OCI-LY1 (cell line): ENCODE measurements around the gene ANKRD42.

Source experiments
- CTCF ChIP-seq: fragments of 200-600 bp; sonication (generic), shearing (Covaris generic); IDR thresholded peaks from 2 replicates; pipeline ENCODE4 v1.5.1; 2017; ENCODE audit warnings: mild to moderate bottlenecking, antibody characterized with exemption, low read length, moderate library complexity, mixed read lengths
- EZH2 ChIP-seq: fragments of 200-600 bp; sonication (generic), shearing (Covaris generic); IDR thresholded peaks from 2 replicates; pipeline ENCODE4 v1.8.0; 2017; ENCODE audit warnings: borderline replicate concordance, mixed run types, mild to moderate bottlenecking, antibody characterized with exemption, low read length, moderate library complexity, mixed read lengths

GRCh38 chr11:83275888-83276641 lies 82.6 kb downstream of the ANKRD42 start:
- TF ChIP-seq CTCF (no peak), EZH2 (no peak)
